GM18867 (cell line): ENCODE data around the gene USP53.
A peak's percentile ranks its signal among the peaks of the same experiment; 100 is the strongest.
"Not testable (repeated sequence)": the region's sequence is repeated elsewhere in the genome, so short reads cannot be mapped to it uniquely, and the experiment has no call there.

Experiments
- ATAC-seq: cut with Tn5 transposase; IDR thresholded peaks from one replicate; pipeline ENCODE4 v1.9.1; 2021; ENCODE audit warnings: mild to moderate bottlenecking, moderate library complexity; ENCODE audit not compliant: unreplicated experiment

Gene USP53

GRCh38 chr4:119266153-119266552 is 53.6 kb downstream of the USP53 start:
- ATAC-seq = no peak

GRCh38 chr4:119268466-119268865 is 56.0 kb downstream of the USP53 start:
- ATAC-seq = no peak

DNA sequence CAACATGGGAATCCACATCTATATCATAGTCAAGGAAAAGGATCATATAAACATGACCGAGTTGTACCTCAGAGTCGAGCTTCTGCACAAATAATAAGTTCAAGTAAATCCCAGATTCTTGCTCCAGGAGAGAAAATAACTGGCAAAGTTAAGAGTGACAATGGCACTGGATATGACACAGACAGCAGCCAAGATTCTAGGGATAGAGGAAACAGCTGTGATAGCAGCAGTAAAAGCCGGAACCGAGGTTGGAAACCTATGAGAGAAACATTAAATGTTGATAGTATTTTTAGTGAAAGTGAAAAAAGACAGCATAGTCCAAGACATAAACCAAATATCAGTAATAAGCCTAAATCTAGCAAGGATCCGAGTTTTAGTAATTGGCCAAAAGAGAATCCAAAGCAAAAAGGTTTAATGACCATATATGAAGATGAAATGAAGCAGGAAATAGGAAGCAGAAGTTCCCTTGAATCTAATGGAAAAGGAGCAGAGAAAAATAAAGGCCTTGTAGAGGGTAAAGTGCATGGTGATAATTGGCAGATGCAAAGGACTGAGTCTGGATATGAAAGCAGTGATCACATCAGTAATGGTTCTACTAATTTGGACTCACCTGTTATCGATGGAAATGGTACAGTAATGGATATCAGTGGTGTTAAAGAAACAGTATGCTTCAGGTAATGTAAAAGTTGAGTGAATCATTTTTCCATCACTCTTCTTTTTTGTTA is 59.0 kb downstream of the USP53 start:
- no peak for ATAC-seq

DNA sequence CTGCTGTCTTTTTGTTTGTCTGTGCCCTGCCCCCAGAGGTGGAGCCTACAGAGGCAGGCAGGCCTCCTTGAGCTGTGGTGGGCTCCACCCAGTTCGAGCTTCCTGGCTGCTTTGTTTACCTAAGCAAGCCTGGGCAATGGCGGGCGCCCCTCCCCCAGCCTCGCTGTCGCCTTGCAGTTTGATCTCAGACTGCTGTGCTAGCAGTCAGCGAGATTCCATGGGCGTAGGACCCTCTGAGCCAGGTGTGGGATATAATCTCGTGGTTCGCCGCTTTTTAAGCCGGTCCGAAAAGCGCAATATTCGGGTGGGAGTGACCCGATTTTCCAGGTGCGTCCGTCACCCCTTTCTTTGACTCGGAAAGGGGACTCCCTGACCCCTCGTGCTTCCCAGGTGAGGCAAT is 67.0 kb downstream of the USP53 start:
- not testable (repeated sequence) for ATAC-seq

- not testable (repeated sequence) for ATAC-seq
These were observed 67.4 kb downstream of the USP53 start for GRCh38 chr4:119279945-119280344.

- ATAC-seq = no peak
These were observed 68.9 kb downstream of the USP53 start for GRCh38 chr4:119281393-119281792.

GRCh38 chr4:119284876-119285780 is 72.6 kb downstream of the USP53 start:
- peak; percentile 79 for ATAC-seq

- no peak for ATAC-seq
These were observed 74.0 kb downstream of the USP53 start for GRCh38 chr4:119286377-119287002.

DNA sequence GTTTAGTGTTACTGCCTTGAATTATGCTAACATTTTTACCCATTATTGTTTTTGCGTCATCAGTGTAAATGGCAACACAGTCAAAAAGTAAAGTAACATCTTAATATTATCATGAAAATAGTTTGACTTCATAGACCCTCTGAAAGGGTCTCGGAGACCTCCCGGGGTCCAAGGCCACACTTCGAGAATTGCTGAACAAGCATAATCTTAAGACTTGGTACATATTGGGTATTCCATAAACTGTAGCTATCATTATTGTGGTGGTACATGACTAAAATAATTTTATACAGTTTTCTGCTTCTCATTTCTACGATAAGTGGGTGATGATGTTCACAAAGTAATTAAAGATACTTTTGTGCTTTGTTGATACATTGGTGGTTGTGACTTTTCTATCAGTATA is 76.8 kb downstream of the USP53 start:
- ATAC-seq = no peak

GRCh38 chr4:119290598-119290997 is 78.1 kb downstream of the USP53 start:
- ATAC-seq = no peak

DNA sequence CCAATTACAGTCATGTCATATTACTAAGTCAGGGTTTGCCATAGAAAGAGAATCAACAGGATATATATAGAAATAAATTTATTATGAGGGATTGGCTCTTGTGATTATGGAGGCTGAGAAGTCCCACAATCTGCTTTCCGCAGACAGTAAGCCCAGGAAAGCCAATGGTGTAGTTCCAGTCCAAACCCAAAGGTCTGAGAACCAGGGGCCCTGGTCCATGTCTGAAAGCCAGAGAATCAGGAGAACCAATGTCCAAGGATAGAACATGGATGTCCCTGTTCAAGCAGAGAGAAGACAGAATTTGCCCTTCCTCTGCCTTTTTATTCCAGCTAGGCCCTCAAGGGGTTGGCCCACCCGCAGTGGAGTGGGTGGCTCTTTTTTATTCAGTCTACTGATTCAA is 83.8 kb downstream of the USP53 start:
- ATAC-seq = no peak

GRCh38 chr4:119297795-119298194 is 85.3 kb downstream of the USP53 start:
- ATAC-seq = no peak

DNA sequence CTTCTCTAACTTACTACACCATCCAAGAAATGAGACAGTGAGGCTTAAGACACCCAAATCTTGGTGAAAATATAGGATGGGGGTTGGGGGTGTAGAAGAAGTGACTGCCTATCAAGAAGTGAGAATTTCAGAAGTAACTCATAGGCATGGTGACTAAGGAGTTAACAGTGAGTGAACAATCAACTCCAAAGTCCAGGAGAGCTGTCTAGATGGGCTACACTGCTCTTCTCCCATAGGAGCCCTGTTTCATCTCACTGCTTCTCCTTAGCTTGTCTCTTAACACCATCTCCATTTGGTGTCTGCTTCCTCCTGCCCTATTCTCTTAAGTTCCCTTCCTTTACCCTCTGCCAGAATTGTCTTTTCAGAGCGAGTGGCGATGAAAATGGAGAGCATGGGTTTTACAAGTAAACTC is 86.8 kb downstream of the USP53 start:
- no peak for ATAC-seq

- ATAC-seq = peak; percentile 70
These were observed 87.2 kb downstream of the USP53 start for GRCh38 chr4:119299741-119300100.

- peak; percentile 95 for ATAC-seq
These were observed 87.8 kb downstream of the USP53 start for GRCh38 chr4:119300101-119300978.

DNA sequence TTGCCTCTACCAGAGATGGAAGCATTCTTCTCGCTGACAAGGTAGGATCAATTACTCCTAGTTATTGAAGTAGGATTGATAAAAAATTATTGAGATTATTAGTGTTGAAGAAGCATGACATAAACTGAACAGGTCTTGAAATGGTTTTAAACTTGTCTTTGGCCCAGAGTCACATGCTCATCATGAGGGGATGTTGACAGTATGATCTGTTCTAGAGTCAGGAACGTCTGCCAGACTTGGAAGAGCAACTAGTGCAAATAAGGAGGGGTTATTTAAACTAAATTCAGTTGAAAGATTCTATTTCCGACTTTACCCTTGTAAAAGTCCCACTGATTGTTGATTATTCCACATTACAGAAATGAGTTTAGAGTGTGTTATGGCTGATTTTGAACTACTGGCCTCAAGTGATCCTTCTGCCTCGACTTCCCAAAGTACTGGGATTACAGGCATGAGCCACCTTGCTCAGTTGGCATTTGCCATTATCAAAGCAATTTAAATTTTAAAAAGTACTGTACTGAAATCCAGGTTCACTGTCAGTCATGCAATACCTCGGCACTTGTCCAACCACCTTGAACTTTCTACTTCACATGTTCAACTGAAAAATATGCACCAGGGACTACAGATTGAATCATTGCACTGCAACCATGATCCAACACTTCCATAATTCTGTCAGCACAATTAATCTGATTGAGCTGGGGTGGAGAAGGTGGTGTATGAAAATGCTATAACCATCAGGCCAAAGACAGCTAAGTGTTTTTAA is 89.7 kb downstream of the USP53 start:
- no peak for ATAC-seq

GRCh38 chr4:119303587-119304305 is 91.2 kb downstream of the USP53 start:
- ATAC-seq = no peak

GRCh38 chr4:119304431-119304830 is 91.9 kb downstream of the USP53 start:
- ATAC-seq = no peak

DNA sequence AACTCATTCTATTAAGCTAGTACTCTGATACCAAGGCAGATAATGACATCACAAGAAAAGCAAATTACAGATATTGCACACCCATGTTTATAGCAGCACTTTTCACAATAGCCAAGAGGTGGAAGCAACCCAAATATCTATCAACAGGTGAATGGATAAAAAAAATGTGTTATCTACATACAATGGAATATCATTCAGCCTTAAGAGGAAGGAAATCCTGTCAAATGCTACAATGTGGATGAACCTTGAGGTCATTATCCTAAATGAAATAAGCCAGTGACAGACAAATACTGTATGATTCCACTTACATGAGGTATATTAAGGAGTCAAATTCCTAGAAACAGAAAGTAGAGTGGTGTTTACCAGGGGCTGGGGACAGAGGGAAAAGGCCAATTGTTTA is 95.1 kb downstream of the USP53 start:
- no peak for ATAC-seq
